GM12874 (cell line): Measurements from ENCODE around the gene CD48.

ENCODE experiments used
- TF ChIP-seq, protein P1 (sequence below): IDR thresholded peaks from 2 replicates; pipeline ENCODE4 v1.5.1; 2011; ENCODE audit warnings: low read depth, mild to moderate bottlenecking, control low read depth, low read length, moderate library complexity; ENCODE audit not compliant: insufficient read depth

The CD48 gene

DNA sequence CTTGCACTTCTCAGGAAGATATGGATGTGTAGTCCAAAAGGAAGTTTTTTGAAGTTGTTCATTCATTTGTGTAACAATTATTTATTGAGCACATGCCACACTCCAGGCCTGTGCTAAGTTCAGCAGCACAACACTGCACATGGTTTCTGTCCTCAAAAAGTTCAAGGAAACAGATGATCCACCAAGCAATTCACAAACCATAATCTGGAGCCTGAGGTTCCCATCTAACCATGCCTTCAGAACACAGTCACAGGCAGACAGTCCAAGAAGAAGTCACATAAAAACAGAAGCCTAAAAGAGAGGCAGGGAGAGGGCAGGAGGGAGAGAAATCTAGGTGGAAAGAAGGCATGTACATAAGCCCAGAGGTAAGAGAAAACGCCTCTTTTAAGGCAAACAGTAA lies 1.9 kb downstream of the CD48 start:
- TF ChIP-seq, protein P1, sequence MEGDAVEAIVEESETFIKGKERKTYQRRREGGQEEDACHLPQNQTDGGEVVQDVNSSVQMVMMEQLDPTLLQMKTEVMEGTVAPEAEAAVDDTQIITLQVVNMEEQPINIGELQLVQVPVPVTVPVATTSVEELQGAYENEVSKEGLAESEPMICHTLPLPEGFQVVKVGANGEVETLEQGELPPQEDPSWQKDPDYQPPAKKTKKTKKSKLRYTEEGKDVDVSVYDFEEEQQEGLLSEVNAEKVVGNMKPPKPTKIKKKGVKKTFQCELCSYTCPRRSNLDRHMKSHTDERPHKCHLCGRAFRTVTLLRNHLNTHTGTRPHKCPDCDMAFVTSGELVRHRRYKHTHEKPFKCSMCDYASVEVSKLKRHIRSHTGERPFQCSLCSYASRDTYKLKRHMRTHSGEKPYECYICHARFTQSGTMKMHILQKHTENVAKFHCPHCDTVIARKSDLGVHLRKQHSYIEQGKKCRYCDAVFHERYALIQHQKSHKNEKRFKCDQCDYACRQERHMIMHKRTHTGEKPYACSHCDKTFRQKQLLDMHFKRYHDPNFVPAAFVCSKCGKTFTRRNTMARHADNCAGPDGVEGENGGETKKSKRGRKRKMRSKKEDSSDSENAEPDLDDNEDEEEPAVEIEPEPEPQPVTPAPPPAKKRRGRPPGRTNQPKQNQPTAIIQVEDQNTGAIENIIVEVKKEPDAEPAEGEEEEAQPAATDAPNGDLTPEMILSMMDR, result no peak

DNA sequence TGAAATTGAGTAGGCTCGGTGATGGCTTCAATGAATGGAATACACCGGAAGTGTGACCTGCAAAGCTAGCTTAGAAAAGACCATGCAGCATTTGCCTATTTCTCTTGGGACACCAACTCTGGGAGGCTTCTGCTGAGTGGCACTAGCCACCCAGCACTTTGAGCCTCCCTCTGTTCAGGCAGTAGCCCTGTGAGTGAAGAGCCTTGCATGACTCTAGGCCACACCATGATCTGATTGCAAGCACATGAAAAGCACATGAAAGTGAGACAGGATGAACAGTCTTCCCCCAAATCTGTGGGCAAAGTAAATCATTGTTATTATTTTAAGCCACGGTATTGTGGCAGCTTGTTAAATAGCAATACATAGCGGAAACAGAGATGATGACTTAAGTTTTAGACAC lies 2.8 kb downstream of the CD48 start:
- TF ChIP-seq, protein P1, result no peak

DNA sequence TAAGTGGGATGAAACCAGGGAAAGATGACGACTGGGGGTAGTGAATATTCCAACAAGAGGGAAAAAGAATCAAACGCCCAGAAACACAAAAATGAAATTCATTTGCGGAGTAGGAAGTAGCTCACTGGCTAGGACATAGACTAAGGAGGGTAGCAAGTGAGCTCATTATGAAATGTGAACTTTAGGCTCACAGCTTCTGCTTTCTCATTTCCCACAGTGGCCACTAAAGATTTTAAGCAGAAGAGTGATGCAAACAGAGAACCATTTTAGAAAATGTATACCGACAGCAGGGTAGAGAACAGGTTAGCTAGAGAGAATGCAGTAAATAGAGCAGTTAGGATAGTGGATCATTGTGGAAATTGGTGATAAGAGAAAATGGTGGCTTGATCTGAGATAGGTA lies 3.5 kb downstream of the CD48 start:
- TF ChIP-seq, protein P1, result no peak

DNA sequence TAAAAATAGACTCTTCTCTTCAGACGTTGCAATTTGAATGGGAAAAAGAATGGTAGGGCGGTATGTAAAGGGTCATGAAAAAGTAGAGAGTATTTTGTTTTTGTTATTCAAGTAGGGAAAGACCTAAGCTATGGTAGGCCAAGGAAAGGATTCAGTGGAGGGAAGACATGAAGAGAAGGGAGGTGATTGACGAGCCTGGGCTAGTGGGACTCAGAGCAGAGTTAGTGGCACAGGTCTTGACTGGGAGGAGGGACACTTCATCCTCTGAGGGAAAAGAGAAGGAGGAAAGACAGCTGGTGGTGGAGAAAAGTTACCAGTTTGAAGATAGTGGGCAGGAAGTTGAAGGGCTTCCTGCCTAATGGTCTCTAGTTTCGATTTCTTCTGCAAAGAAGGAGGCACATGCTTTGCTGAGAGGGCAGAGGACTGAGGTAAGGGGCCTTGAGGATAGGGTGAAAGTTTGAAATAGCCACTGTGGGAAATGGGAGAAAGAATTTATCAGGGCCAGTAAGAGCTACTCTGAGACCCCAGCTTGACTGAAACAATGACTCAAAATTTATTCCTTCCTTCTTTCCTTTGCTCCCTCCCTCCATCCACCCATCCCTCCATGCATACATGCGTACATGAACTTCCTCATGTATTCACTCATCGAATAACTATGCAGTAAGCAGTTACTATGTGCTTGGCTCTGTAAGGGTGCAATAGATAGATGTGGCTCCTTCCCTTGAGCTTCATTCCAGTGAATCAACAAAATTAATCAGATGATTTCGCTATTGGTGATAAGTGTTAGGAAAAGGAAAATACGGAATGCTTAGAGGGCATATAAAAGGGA lies 4.2 kb downstream of the CD48 start:
- TF ChIP-seq, protein P1, result no peak

DNA sequence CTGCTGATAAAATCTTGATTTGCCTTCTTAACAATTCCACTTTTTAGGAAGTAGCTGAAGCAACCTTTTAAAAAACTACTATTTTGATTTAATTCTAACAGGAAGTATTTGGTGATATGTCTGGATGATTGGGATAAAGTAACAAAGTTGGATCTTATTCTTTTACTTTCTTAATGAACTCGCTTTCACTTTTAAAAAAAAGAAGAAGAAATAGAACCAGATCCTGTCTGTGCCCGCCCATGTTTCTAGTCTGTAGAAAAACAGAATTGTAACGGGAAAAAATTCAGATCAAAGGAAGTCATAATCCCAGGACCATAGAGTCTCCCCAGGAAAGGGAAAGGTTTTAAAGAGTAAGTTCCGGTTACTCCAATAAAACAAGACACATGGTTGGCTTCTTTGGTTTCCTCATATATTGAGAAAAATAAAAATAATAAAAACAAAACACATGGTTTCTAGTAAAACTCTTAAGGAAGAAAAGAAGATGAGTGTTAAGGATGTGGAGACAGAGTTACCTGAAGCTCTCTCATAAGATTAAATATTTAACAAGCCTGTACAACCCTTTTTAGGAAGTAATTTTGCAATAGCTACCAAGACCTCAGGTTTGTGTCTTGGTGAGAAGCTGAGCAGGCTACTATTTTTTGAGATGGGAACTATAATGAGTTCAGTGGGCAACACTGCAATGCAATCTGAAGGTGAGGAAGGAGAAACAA lies 4.9 kb downstream of the CD48 start:
- TF ChIP-seq, protein P1, result no peak

DNA sequence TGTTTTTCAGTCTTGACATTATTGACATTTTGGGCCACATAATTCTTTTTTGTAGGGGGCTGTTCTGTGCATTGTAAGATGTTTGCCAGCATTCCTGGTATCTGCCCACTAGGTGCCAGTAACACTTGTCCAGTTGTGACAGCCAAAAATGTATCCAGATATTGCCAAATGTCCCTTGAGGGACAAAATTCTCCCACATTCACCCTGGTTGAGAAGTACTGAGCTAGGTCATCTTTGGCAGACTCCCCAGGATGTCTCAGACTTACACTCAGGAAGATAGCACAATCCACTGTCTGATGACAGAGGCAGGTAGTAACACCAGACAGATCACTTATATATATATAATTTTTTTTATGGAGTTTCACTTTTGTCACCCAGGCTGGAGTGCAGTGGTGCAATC lies 5.9 kb downstream of the CD48 start:
- TF ChIP-seq, protein P1, result no peak

DNA sequence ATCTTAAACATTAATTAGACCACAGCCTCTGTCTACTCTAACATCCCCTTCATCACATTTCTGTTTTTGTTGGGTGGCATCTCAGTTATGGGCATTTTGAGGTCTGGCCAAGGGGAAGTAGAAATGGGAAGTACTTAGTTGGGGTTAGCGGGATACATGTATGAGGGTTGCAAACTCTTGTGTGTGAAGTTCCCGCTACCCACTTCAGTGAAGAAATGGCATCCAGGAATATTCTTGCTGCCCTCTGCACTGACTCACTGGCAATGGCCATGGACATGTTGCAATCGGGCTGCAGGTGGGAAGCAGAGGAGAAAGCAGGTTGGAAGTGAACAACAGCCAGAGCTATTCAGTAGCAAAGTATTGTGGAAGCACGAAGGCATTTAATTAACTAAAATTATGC lies 7.4 kb downstream of the CD48 start:
- TF ChIP-seq, protein P1, result no peak
